SH-SY5Y (cell line): Measurements from ENCODE around the gene ADD1.

Experiments used
- GATA2 ChIP-seq: IDR thresholded peaks from 2 replicates; pipeline ENCODE4 v1.6.1; 2011; ENCODE audit warnings: mild to moderate bottlenecking, low read depth, low read length
- GATA3 ChIP-seq: IDR thresholded peaks from 2 replicates; pipeline ENCODE4 v1.6.1; 2011; ENCODE audit warnings: low read depth, mild to moderate bottlenecking, low read length, moderate library complexity

Gene ADD1

DNA sequence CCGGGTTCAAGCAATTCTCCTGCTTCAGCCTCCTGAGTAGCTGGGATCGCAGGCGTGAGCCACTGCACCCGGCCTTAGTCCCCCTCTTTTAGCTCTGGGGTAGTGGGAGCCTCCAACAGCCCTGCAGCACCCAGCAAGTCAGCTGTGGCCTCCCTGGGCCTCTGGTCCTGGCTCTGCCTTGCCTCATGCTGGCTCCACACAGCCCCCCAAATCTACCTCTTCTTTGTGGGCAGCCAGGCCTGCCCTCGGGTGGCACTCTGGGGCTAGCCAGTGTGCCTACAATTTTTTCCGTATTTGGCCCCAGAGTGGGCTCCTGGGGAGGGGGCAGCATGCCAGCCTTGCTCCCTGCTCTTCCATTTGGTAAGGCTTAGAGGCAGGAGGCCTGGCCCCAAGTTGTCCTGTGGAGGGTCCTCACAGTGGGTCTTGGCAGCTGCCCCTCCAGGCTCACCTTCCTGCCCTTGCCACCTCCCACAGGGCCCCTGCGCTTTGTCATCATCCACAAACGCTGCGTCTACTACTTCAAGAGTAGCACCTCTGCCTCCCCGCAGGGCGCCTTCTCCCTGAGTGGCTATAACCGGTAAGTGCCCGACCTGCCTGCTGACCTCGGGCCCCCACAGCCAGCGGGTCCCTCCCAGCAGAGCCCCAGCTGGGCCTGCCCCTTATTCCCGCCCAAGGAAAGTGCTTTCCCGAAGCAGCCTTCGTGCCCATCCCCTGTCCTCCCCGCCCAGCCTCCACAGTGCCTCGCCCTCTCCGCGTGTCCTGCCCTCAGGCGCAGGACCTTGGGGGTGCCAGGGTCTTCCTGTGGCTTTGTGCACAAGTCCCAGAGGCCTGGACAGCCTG is 21.0 kb upstream of the ADD1 start:
- TF ChIP-seq GATA3 (no peak), GATA2 (no peak)

DNA sequence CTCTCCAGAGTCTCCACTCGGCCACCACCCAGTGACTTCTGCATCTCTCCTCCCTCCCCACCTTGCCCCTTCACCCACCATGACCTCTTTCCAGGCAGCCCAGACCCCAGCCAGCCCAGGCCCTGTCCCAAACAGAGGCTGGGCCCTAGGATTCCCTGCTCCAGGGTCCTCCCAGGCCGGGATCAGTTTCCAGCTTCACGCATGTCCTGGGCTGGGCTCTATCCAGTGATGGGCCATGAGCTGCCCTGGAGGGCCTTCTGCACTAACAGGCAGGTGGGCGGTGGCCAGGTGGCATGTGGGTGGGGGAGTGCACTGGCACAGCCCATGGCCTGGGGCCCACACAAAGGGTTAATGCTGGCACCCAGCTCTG is 20.4 kb upstream of the ADD1 start:
- TF ChIP-seq GATA3: no peak
- no peak for TF ChIP-seq GATA2

DNA sequence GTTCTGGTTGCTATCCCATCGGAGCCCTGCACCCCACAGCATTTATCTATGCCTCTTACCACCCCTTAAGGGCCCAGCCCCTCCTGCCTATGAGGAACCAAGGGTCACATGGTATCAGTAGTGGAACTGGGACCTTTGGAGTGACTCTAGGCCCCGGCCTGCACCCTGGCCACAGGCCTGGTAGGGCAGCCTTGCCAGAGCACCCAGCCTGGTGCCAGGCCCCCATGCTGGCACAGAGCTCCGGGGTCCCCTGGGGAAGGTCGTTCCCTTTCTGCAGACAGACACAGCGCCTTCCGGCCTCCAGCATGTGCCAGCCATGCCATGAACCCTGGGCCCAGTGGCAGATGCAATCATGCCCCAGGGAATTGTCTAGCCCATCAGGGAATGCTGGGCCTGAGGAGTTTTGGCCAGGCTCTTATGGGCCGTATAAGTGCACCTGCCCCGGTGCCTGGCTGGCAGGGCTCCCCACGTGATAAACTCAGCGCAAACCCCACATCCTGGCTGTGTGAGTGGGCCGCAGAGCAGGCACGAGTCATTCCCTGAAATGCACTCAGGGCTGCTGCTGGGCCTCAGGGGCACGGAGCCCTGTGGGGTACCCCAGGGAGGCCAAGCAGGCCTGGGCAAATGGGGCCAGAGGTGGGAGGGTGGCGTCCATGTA is 19.8 kb upstream of the ADD1 start:
- no peak for TF ChIP-seq GATA3
- no peak for TF ChIP-seq GATA2

DNA sequence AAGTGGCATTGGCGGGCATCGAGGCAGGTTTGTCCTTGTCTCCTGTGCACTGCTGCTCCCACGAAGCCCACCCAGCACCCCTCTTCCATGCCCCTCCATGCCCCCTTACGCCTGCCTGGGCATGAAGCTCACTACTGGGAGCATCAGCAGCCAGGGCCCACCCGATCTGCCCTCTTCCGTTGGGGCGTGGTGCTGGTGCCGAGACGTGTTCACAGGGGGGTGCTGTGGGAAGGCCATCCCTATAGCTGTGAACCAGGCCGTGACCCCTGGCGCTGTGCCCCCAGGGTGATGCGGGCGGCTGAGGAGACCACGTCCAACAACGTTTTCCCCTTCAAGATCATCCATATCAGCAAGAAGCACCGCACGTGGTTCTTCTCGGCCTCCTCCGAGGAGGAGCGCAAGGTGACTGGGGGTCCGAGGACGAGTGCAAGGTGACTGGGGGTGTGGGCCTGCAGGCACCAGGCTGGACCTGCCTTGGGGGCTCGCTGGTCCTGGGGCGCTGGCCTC is 19.3 kb upstream of the ADD1 start:
- TF ChIP-seq GATA2 (no peak), GATA3 (no peak)

DNA sequence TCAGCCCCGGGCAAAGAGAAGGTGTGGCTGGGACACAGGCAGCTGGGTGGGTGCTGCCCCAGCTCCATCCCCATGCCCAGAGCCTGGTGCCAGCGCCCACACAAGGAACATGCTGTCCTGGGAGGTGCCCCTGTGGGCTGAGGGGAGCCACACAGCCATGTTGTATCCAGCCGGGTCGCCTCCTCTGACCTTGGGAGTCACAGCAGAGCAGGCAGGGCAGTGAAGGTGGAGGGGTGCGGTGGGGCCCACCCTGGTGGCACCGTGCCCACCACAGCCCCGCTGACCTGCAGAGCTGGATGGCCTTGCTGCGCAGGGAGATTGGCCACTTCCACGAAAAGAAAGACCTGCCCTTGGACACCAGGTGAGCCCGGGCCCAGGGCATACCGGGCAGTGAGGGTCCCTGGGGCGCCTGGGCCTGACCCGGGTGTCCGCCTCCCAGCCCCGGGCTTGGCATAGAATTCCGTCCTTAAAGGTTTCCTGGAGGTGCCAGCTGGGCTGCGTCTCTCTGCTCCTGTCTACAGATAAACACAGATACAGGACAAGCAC is 18.7 kb upstream of the ADD1 start:
- TF ChIP-seq GATA2 (no peak), GATA3 (no peak)

DNA sequence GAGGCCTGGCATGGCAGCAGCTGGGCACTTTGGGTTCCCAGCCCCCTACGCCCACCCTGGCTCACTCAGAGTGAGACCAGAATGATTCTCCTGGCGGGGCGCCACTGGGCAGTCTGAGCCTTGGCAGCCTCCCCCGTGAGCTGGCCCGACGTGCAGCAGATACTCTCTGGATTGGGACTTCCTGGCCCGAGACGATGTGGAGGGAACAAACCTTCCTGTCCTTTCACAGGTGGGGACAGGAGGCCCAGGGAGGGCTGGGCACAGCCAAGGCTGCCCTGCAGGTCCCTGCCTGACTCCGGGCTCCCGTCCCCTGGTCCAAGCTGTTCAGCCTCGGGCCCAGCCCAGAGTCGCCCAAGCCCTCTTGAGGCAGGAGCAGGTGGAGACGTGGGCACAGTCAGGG is 17.9 kb upstream of the ADD1 start:
- no peak for TF ChIP-seq GATA2
- no peak for TF ChIP-seq GATA3

DNA sequence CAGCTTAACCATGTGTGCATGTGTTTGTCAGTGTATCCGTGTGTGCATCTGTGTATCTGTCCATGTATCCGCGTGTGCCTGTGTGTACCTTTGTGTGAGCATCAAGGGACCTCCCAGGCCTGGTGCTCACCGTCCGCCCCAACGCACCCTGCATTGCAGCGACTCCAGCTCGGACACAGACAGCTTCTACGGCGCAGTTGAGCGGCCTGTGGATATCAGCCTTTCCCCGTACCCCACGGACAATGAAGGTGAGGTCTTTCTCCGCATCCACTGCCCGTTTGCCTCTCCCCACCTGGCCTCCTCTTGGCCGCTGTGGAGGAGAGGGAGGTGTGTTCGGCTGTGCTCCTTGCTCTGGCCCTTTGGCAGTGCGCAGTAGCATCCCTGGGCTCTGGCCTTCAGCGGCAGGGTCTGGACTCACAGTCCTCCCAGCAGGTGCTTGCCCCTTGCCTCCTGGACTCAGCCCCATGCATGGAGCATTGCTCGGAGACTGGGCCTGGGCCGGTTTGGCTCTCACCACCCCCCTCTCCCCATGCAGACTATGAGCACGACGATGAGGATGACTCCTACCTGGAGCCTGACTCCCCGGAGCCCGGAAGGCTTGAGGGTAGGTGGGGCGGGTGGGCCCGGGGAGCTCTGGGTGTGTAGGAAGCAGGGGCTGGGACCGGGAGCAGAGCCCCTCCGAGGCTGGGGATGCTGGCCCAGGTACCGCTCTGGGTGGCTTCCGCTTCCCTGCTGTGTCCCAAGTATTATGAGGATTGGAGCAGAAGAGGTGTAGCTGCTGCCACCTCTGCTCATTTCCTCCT is 16.4 kb upstream of the ADD1 start:
- TF ChIP-seq GATA2 (no peak), GATA3 (no peak)

DNA sequence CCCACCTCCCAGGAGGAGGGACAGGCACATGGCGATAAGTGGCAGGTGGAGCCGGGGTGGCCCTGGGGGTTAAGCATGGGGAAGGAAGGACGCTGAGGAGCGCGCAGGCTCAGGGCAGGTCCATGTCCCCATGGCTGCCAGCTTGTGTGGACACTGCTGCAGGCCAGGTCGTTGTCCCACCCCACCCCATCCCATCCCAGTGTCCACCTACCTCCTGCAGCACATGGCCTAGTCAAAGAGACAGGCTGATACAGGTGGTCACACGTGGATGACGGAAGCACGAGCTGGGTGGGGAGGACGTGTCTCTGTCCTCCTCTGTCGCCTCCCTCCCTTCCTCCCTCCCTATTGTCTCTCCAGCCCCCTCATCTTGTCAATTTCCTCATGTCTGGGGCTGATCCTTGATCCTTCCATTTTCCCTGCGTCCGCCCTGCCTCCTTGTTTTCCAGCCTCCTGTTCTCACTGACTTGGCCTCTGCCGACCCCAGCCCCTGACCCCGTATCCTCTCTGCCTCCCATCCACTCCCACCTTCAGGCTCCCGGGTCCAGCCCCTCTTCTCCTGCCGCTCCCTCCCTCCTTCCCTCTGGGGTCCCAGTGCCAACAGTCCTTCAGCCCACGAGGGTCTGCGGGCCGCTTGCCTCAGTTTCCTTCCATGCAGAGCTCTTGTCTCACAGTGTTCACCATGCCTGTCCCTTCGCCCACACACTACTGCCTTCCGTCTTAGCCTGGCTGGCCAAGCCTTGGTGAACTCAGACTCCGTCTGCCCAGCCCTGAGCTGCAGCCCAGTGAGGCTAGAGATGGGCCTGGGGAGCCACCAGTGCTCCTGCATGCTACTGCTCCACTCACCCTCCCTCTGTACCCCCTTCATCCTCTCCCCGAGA is 15.5 kb upstream of the ADD1 start:
- TF ChIP-seq GATA3: no peak
- TF ChIP-seq GATA2: no peak

DNA sequence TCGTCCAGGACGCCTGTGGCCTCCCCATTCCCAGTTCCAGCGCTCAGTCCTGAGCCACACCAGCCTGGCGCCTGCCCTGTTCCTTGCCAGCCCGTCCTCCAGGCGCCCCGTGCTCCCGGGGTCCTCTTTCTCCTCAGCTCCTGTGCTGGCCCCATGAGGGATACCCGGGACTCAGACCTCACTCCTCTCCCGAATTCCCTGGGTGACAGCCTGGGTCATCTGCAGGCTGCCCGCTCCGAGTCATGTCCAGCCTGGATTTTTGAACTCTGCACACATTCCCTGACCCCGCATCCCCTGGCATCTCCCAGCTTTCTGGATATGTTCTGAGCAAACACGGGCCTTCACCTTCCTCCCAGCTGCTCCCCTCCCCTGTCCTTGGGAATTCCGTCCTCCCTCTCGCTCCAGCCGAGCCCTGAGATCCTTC is 14.9 kb upstream of the ADD1 start:
- TF ChIP-seq GATA3: no peak
- TF ChIP-seq GATA2: no peak

DNA sequence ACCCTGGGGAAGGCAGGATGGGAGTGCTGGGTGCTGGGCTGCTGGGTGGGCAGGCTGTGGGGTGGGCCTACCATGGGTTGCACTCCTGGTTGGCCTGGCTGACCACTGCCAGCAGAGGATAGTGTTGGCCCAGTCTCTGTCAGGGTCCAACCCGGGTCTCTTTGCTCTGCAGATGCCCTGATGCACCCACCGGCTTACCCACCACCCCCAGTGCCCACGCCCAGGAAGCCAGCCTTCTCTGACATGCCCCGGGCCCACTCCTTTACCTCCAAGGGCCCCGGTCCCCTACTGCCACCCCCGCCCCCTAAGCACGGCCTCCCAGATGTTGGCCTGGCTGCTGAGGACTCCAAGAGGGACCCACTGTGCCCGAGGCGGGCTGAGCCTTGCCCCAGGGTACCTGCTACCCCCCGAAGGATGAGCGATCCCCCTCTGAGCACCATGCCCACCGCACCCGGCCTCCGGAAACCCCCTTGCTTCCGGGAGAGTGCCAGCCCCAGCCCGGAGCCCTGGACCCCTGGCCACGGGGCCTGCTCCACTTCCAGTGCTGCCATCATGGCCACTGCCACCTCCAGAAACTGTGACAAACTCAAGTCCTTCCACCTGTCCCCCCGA is 14.2 kb upstream of the ADD1 start:
- no peak for TF ChIP-seq GATA2
- TF ChIP-seq GATA3: no peak

DNA sequence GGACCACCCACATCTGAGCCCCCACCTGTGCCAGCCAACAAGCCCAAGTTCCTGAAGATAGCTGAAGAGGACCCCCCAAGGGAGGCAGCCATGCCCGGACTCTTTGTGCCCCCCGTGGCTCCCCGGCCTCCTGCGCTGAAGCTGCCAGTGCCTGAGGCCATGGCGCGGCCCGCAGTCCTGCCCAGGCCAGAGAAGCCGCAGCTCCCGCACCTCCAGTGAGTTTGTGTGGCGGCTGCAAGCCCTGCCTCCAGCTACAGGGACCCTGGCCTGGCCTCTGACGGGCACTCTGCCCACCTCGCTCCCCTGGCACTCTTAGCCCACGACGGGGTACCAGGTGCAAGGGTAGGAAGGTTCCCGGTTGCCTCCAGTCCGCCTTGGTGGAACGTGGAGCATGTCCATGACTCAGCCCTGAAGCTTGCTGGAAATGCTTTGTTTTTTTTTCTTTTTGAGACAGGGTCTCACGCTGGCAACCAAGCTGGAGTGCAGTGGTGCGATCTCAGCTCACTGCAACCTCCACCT is 13.7 kb upstream of the ADD1 start:
- TF ChIP-seq GATA3 (no peak), GATA2 (no peak)

DNA sequence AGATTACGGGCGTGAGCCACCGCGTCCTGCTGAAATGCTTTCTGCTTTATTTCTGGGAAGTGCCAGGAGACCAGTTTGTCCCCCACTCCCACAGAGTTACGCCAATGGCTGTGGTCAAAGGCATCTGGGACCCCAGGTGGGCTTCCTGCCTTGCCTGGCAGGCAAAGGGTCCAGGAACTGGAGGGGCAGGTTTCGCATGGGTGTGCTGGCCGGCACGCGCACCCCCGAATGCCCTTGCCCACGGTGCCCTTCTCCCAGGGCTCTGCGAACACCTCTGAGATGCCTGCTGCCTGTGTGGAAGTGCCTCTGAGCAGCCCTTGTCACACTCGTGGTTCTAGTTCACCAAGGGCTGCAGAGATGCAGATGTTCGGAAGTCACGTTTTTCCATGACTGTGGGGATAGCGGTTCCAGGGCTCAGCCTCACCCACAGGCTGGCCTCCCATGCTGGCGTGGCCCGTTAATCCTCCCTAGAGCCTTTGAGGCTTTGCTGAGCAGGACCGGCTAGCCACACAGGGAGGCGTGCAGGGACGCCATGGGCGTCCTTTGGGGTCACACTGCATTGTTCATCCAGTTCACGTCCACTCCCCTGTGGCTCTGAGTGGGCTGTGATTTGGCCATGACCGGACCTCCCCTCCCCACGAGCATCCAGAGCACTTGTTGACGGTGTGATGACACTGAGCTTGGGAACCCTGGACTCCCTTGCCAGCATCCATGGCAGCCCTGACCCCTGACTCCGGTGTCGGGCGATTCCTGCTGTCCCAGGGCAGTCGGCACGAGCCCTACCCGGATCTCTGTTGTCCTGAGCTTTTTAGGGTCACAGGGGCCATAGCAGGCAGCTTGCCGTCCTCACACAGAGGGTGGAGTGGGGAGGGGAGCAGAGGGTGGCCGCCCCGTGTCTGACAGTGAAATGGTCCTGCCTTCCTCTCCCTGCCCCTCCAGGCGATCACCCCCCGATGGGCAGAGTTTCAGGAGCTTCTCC is 12.7 kb upstream of the ADD1 start:
- TF ChIP-seq GATA3: no peak
- no peak for TF ChIP-seq GATA2
